Measurements from ENCODE around the gene RFX1.

GRCh38 chr19:13918726-13919411 lies 87.3 kb downstream of the RFX1 start:
- TF ChIP-seq CTCF (IDR thresholded peaks at IDR 0.05; ENCODE audit: poor library complexity, severe bottlenecking) (no peak), POLR2AphosphoS5 (IDR thresholded peaks at IDR 0.05) (no peak), EZH2 (IDR thresholded peaks at IDR 0.05; ENCODE audit: borderline replicate concordance, insufficient read depth, low read length, poor library complexity, severe bottlenecking) (no peak)

Measured in neural cell (in vitro differentiated cells).